Brain microvascular endothelial cell (primary cell): ENCODE results near the gene GZMA.
A peak's percentile ranks its signal among the peaks of the same experiment; 100 is the strongest.

Experiments used
- DNase-seq: peaks from one replicate; pipeline ENCODE4 v3.0.0-alpha.2; 2020
- H3K27ac ChIP-seq: fragments of 250-450 bp; sonication (Bioruptor Pico); 2 replicates; pipeline ENCODE4 v1.5.1; 2020; ENCODE audit warnings: mild to moderate bottlenecking, moderate library complexity
- H3K27me3 ChIP-seq: fragments of 250-450 bp; sonication (Bioruptor Pico); replicated peaks from 2 replicates; pipeline ENCODE4 v1.5.1; 2020; ENCODE audit warnings: mild to moderate bottlenecking
- H3K36me3 ChIP-seq: fragments of 250-450 bp; sonication (Bioruptor Pico); replicated peaks from 2 replicates; pipeline ENCODE4 v1.5.1; 2020; ENCODE audit warnings: mild to moderate bottlenecking
- H3K4me3 ChIP-seq: 2 replicates; pipeline ENCODE4 v1.5.1; 2011; ENCODE audit warnings: low read depth, mild to moderate bottlenecking, control low read depth, low read length, moderate library complexity
- in situ Hi-C: cut with HindIII; loops from 2 replicates; pipeline ENCODE4 v1.10.0; 2017; ENCODE audit warnings: low sequenced_read_pairs, low pct_ligation_motif_present
- TF ChIP-seq, protein P1 (sequence below): IDR thresholded peaks from 2 replicates; pipeline ENCODE4 v1.5.1; 2011; ENCODE audit warnings: low read depth, mild to moderate bottlenecking, moderate library complexity, low read length, control low read depth, inconsistent platforms; ENCODE audit errors: missing control alignments

The GZMA gene

DNA sequence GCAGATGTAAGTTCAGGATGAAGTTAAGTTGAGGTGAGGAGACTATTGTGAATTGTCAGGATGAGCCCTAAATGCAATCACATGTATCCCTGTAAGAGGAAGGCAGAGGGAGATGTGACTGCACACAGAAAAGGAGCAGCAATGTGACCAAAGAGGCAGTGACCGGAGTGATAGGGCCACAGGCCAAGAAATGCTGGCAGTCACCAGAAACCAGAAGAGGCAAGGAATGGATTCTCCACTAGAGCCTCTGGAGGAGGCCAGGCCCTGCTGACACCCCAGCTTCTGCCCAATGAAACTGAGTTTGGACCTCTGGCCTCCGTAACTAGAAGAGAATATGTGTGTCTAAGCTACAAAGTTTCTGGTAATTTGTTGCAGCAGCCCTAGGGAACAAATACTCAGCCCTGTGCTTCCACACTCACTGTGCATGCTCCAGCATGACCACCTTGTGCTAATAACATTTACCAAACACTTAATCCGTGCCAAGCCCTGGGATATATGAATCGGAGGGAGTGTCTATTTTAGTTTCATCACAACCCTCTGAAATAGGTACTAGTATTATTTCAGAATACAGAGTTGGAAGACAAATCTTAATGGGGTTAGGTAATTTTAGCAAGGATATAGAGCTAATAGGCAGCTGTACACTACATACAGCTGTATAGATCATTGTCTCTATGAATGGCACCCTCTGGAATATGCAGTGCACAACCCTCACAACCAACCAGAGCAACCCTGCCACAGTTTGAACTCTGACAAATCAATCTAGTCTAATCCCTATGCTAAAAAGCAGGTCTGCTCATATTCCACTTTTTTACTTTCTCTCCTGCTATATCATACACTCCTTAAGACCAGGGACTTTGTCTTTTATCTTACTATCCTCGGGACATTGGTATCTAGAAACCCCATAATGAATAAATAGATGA, 49.7 kb downstream of the GZMA start:
- Histone ChIP-seq H3K27ac (no peak overlapping the region), H3K36me3 (no peaks in the 10 kb centered on the region), H3K4me3 (no peak overlapping the region), H3K27me3 (no peaks in the 10 kb centered on the region)
- peak; percentile 42 for DNase-seq
- TF ChIP-seq, protein P1, sequence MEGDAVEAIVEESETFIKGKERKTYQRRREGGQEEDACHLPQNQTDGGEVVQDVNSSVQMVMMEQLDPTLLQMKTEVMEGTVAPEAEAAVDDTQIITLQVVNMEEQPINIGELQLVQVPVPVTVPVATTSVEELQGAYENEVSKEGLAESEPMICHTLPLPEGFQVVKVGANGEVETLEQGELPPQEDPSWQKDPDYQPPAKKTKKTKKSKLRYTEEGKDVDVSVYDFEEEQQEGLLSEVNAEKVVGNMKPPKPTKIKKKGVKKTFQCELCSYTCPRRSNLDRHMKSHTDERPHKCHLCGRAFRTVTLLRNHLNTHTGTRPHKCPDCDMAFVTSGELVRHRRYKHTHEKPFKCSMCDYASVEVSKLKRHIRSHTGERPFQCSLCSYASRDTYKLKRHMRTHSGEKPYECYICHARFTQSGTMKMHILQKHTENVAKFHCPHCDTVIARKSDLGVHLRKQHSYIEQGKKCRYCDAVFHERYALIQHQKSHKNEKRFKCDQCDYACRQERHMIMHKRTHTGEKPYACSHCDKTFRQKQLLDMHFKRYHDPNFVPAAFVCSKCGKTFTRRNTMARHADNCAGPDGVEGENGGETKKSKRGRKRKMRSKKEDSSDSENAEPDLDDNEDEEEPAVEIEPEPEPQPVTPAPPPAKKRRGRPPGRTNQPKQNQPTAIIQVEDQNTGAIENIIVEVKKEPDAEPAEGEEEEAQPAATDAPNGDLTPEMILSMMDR: no peak
- in situ Hi-C loops: no loop called here

DNA sequence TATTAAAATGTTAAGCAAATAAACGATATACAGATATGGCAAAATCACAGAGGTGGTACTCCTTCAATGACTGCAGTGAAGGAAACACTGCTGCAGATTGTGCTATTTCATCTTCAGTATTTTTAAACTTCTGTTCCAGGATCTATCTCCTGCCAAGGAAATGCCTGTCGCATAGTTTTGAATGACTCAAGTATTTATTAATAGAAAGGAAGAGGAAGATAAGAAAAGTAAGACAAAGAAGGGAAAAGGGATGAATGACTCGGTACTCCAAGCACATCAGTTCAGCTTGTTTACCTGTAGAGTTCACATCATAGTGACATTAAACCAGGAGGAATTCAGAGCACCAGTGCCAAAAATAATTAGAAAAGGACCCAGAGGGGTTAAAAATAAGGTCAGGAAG, 52.4 kb downstream of the GZMA start:
- H3K27ac ChIP-seq: peak overlapping the region; percentile 26
- TF ChIP-seq, protein P1: no peak
- H3K4me3 ChIP-seq: no peak overlapping the region
- no peaks in the 10 kb centered on the region for H3K27me3 ChIP-seq
- H3K36me3 ChIP-seq: no peaks in the 10 kb centered on the region
- in situ Hi-C loops: no loop called here
- peak; percentile 55 for DNase-seq
